Eye (tissue), 1 donor: ENCODE data around the gene CFAP61.
"Not testable (repeated sequence)": the region's sequence is repeated elsewhere in the genome, so short reads cannot be mapped to it uniquely, and the experiment has no call there.

ENCODE experiments used
- DNase-seq: peaks from one replicate; pipeline ENCODE4 v3.0.0-alpha.2; 2015

The CFAP61 gene

GRCh38 chr20:20211274-20211987, 159.1 kb downstream of the CFAP61 start:
- no peak for DNase-seq

DNA sequence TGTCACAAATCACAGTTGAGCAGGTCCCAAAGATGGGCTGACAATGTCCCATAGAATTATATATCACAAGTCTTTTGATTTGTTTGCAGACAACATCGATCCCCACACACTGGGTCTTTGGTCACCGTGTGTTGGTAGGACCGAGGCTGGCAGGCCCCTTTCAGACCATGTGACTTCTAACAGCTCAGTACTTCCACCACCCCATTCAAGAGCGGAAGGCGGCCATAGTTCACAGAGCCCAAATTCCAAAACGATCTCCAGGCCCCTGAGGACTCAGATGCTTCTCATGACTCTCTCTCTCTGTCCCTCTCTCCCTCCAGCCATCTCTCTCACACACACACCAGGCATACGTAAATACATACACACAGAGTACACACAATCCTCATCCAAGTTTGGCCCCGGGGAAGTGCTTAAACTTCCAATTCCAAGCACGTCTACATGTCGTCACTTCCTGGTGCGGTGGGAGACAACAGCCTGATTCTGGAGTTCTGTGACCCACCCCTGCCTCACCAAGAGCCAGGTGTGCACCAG, 159.7 kb downstream of the CFAP61 start:
- DNase-seq = no peak

DNA sequence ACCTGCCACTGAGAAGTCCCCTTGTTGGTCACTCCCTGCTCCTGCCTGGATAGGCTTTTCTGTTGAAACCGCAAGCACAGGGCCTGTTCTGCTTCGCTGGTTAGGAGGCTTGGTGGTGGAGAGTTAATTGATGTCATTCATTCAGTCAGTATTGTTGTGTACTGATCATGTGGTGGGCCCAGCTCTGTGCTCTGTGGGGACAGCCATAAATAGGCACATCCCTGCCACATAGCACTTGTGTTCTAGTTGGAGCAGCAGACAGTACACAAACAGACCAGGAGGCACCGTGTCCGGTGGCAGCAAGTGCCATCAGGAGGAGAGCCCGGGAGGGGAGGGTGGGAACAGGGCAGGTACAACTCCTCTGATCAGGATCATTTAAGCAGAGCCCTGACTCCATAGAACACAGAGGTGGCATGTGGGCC, 160.4 kb downstream of the CFAP61 start:
- no peak for DNase-seq

DNA sequence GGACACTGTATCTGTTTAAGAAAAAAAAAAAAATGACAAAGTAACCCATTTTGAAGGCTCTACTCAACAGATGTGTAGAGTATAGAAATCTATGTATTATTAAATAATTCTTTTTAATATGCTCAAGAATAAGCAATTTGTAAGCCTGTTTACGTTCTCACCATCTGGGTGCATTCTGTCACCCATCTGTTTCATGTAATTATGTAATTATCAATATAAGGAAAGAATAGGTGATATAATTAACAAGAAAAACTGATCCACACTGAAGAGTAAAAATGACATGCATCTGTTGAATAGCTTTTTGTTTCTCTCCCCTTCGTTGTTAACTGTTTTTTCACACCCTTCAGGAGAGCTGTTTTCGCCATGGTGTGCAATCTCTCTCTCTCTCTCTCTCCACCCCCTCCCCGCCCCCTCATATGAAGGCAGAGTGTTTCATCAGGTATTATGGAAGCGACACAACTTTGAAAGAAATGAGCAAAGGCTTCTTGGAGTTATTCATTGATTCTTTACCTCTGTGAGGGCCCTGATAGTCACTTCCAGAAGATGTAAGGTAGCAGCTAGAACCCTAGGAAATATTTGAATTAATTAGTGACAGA, 161.3 kb downstream of the CFAP61 start:
- DNase-seq = no peak

DNA sequence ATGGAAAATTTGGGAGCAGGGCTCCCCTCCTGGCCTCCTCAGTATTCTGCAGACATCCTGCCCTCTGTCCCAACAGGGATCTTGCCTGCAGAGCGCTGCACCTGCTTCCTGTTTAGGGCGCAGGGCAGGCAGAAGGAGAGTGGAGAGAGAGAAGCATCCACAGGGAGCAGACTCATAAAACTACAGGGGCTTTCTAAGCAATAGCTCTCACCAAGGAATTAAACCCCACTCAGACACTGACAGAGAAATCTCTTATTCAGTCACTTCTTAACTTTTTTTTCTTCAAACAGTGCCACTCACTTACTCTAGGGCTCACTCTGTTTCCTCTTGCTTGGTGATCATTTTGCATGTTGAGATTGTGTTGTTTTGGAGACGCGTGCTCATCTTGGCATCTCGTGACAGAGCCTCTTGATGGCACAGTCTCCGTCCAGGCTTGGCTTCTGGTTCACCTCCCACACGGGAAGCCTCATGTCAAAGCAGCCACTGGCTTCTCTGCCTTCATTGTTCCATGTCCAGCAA, 162.5 kb downstream of the CFAP61 start:
- DNase-seq = peak; percentile 51

GRCh38 chr20:20215976-20216727, 163.8 kb downstream of the CFAP61 start:
- DNase-seq = no peak

- no peak for DNase-seq
Observed at GRCh38 chr20:20216941-20217340, 164.6 kb downstream of the CFAP61 start.

DNA sequence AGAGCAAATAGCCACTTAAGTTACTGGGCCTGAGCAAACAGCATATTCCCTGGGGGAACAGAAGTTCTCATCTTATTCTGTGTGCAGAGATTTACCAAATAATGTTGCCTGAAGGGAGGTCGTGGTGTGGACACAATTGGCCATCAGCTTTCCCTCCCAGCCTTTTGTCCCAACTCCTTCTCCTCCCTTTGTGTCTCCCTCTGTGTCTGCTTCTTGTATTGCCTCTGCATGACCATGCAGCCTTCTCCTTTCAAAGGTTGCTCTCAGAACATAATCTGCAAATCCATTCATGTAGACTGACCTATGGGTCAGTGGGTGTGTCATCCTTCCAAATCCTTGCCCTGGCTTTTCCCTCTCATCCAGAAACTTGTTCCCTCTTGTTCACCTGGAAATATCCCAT, 165.3 kb downstream of the CFAP61 start:
- no peak for DNase-seq

GRCh38 chr20:20218106-20218505, 165.8 kb downstream of the CFAP61 start:
- DNase-seq = not testable (repeated sequence)

DNA sequence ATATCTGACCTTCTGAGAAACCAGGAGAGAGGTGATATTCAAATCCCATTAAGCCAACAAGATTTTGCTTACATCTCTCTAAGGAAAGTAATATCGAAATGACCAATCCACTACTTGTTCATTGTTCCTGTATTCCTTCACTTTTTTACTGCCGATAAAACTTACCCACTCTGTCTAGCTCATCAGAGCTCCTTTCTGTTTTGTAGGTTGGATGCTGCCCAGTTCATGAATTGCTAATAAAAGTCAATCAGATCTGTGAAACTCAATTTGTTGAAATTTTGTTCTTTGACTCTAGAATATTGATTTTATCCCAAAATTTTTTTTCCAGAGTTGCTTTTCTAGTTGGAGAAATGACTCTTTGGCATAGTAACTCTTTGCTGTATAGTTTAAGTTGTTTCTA, 166.7 kb downstream of the CFAP61 start:
- DNase-seq = no peak

GRCh38 chr20:20220134-20220533, 167.8 kb downstream of the CFAP61 start:
- no peak for DNase-seq

GRCh38 chr20:20223981-20224380, 171.6 kb downstream of the CFAP61 start:
- DNase-seq = no peak

- DNase-seq = no peak
Observed at GRCh38 chr20:20224806-20225205, 172.5 kb downstream of the CFAP61 start.

DNA sequence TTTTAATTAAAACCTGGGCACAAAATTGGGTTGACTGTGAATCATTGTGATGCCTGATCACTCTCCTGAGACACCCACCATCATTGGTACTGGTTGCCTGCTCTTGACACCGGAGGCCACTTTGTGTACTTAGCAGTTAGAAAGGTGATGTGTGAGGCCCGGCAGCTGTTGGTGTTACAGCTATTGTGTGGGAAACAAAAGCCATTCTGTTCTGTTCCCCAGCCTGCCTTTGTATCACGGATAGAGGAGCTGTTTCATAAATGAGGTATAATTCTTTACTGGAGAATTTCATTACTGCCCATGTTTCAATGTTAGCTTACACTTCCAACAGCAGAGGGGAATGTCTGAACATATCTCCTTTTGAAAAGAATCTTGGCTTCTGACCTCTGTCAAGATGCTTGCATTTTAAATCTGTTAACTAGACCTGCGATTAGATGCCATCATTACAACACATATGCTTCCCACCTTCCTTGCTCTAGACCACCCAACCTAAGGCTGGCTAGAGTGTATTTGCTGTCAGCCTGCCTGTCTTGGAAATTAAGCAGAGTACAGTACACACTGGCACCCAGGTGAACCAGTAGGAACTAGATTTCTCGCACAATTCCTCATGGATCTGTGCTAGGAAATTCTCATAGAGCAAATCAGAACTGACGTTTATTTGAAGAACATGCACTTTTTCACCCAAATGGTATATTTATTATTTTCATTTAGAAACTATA, 173.2 kb downstream of the CFAP61 start:
- DNase-seq = no peak

DNA sequence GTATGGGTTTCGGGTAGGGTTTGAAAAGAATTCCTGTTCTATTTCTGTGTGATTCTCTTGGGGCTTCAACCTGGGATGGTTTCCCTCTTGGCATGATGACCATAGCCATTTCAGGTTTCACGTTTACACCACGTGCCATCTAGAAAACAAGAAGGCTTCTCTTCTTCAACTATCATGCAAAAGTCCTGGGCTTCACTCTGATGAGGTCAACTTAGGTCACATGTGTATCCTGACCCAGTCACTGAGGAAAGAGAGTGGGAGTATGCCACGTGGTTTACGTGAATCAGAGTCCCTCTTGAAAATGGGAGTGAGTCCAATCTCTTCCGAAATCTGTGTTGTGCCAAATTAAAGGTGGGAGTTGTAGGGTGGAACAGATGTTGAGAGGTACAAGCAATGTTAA, 174.2 kb downstream of the CFAP61 start:
- no peak for DNase-seq

DNA sequence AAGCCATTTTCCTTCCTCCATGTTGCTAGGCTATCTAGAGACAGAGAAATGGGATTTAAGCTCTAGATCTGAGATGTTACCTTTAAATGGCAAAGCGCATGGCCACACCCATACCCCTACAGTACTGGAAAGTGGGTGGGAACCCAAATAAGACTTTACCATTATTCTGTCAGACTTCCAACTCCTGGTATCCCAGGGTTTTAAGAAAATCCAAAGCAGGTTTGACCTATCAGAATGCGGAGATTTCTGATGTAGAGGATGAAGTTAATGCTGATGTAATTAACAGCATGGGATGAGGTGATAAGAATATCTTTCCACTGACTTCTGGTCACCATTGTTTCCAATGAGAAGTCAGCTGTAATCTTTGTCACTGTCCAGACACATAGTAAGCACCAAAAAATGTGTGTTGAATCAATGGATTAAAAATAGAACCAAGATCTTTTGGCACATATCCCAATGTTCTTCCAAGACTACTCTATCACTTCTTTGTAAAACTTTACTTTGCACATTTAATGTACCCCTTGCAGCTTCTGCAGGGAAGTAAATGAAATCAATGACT, 174.8 kb downstream of the CFAP61 start:
- DNase-seq = no peak

DNA sequence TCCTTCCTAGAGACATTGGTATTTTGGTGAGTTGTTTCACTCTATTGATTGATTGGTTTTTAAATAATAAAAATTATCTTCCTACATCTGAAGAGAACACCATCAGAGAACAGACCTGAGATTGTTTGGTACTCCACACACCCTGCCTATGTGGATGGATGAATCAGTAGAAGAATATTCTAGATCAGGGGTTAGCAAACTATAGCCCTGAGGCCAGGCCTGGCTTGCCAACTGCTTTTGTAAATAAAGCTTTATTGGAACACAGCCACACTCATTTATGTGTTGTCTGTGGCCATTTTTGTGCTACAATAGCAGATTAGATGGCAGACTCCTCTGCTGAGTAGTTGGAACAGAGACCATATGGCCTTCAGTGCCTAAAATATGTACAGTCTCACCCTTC, 176.0 kb downstream of the CFAP61 start:
- no peak for DNase-seq

GRCh38 chr20:20229595-20229994, 177.3 kb downstream of the CFAP61 start:
- DNase-seq = no peak

DNA sequence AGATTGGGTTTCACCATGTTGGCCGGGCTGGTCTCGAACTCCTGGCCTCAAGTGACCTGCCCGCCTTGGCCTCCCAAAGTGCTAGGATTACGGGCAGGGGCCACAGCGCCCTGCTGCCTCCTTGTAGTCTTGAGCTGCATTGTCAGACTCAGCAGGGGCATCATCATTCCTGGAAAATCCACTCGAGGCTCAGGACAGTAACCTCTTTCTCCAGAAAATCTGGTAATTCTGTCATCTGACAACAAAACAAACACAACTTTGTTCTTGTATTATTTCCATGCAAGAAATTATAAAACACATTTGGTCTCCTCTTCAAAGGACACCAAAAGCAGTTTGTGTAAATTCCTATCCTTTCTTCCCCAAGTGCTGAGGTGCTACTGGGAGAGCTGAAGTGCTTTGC, 178.4 kb downstream of the CFAP61 start:
- no peak for DNase-seq

DNA sequence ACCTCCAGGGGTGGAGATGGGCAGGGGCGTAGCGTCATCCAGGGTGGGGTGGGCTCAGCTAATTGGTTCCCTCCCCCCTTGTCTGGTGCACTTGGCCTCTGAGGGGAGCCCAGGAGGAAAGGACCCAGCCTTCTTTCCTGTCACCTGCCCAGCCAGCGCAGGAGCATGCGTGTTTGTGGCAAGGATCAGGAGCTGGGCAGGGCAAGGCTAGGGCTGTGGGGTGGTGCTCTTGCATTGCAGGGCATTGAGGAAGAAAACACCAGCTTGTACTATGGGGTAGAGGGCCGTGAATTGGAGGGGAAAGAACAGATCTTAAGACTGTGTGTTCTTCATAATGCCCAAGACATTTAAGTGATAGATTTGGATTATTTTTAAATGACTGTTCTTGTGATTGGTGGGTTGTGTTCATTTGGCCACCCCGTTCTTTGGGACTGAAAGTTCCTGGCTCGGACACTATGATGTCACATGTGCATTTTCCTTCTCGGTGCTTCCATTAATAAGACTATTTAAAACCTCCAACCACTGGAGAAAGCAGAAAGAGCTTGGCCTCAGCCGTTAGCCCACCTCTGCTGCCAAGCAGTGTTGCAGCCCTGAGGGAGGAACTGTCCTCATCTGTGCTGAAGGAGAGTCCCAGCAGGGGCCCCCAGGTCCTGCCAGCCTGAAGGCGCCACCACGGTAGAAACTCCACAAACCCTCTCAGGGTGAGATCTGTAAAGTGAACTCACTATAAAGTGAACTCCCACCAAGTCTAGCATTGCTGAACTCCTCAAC, 179.4 kb downstream of the CFAP61 start:
- DNase-seq = no peak

GRCh38 chr20:20233041-20233514, 180.7 kb downstream of the CFAP61 start:
- DNase-seq = peak; percentile 57

DNA sequence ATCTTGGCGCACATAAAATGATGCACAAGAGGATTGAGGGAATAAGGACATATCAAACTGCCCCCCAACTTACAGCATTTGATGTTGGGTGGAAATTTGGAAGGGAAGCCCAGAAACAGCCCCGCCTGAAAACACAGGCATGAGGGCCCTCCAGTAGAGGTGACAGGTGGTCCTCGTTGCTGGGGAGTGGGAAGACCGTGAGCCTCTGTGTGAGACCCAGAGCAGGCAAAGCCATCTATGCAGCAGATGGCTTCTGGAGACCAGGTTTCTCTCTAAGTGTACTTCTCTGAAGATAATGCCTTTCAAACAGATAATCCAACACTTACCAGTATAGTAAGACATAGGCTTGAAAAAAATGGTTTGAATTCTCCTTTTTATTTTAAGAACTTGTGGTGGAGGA, 183.3 kb downstream of the CFAP61 start:
- DNase-seq = no peak
